NK-92 (cell line): Measurements from ENCODE around the gene SCN10A.

Experiments used
- DNase-seq: peaks from one replicate; lab custom pipeline; 2025; ENCODE audit not compliant: unreplicated experiment; lab: John Stamatoyannopoulos, UW

Gene SCN10A

GRCh38 chr3:38653685-38654537 is 162.1 kb downstream of the SCN10A start:
- no peak for DNase-seq

- DNase-seq = no peak
These were observed 163.1 kb downstream of the SCN10A start for GRCh38 chr3:38652934-38653333.

GRCh38 chr3:38651153-38651789 is 164.7 kb downstream of the SCN10A start:
- no peak for DNase-seq

- no peak for DNase-seq
These were observed 165.6 kb downstream of the SCN10A start for GRCh38 chr3:38650248-38650951.

- DNase-seq = no peak
These were observed 166.3 kb downstream of the SCN10A start, which contains the start of gene SCN5A for GRCh38 chr3:38649500-38650247. Gene SCN5A, minus strand, starts transcription at chr3:38649687. Its CDS starts 16,380 bp downstream, at chr3:38633307.

- no peak for DNase-seq
These were observed 167.1 kb downstream of the SCN10A start for GRCh38 chr3:38648659-38649499.

- DNase-seq = no peak
These were observed 167.9 kb downstream of the SCN10A start for GRCh38 chr3:38648024-38648658.

GRCh38 chr3:38647217-38647970 is 168.6 kb downstream of the SCN10A start:
- DNase-seq = no peak
